Right cardiac atrium (tissue), 5 donors: ENCODE measurements around the gene CUTC. TPM values are rescaled to one million over a fixed set of nuclear protein-coding genes. Genes with fewer than 3 reads are reported as not detected.
"Not testable (repeated sequence)": the region's sequence is repeated elsewhere in the genome, so short reads cannot be mapped to it uniquely, and the experiment has no call there.

ENCODE experiments used
- ATAC-seq, 2 donors: fragments of 200-7000 bp; cut with Tn5 transposase; one replicate each; pipeline versions ENCODE4 v1.8.0 to v1.9.1; 2020; ENCODE audit warnings: moderate library complexity in 2 of 2, mild to moderate bottlenecking in 1 of 2
- DNase-seq, 3 donors: peaks; one replicate each; pipeline ENCODE4 v3.0.0-alpha.2; 2020
- H3K27ac ChIP-seq: one replicate; pipeline ENCODE4 v1.5.1; 2013; ENCODE audit warnings: mild to moderate bottlenecking, low read length, control low read depth, moderate library complexity
- H3K27me3 ChIP-seq: one replicate; pipeline ENCODE4 v1.6.1; 2013; ENCODE audit not compliant: control insufficient read depth, insufficient read depth
- H3K4me1 ChIP-seq: one replicate; pipeline ENCODE4 v1.6.1; 2013; ENCODE audit warnings: low read length; ENCODE audit not compliant: control insufficient read depth, insufficient read depth
- H3K4me3 ChIP-seq: one replicate; pipeline ENCODE4 v1.5.1; 2013; ENCODE audit warnings: low read length, control low read depth
- H3K9me3 ChIP-seq: one replicate; pipeline ENCODE4 v1.6.1; 2013; ENCODE audit warnings: low read length; ENCODE audit not compliant: control insufficient read depth
- WGBS: extraction: QIAGEN DNeasy Blood & Tissue Kit; methylation state at CpG from one replicate; pipeline ENCODE4 v1.1.7; 2013; 5-methylcytosine and 5-hydroxymethylcytosine counted together
- intact Hi-C, 4 donors: fragments of 100-400 bp; cut with DNase I; formaldehyde crosslinking; loops; one replicate each; pipeline versions ENCODE4 v1.11.0 to v1.14.0; 2022 to 2023
- polyA plus RNA-seq: library from polyadenylated mRNA; stranded (reverse); fragments of 200-250 nt; gene quantifications from one replicate; pipeline ENCODE4 v1.2.3, GENCODE V29; 2013
- total RNA-seq, 4 donors: library from RNA; stranded (reverse); fragmentation: NEBNext Ultra II Directional; extraction: Animal tissue kit (Norgen Biotek cat#: 25700); gene quantifications; one replicate each; pipeline ENCODE4 v1.2.1, GENCODE V29; 2021
- donor health status: healthy with polysubstance abuse.
- donor health status: DM: no; HTN: yes; CAD: no.
- donor health status: DM: no; HTN: no; CAD: no.
- donor health status: DM: no; HTN: yes; CAD: no; lungs with severe emphysema.
- donor health status: DM: yes; HTN: yes; CAD: no.

CUTC gene
- total and polyA plus RNA-seq, 5 donors: 22.6 to 32.3 (median 29.2) TPM

DNA sequence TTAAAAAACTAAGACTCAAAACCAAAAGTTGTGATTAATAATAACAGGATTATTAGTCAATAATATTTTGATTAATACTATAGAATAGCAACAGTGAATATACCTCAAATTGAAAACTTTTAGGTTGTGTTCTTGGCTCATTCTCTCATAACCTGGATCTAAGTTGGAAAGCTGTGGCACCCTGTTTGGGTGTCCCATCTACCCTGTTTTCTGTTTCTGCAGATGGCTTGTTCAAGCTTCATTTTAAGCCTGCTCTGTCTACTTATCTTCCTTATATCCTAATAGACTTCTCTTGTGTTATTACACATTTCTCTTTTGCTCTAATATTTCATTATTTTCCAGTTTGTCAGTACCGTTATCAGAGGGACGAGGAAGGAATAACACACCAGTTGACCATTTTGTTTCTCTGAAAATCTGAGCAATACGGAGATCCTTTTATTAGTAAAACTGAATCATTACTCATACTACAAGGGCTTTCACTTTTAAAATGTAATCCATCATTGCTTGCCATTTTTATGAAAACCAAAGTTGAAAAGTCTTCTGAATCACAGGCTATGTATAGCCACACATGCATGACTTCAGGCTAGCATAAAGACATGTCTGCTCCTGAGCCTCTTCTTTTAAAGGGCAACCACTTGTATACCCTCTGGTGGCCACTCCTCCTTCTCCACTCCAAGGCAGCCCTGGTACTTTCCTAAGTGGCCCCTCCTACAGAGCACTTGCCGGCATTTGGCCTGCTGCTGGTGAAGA lies 22.4 kb upstream of the CUTC start:
- no peaks in the 10 kb centered on the region for H3K27me3 ChIP-seq
- H3K4me1 ChIP-seq: peaks cover 2% of the 10 kb centered on the region
- intact Hi-C loops: loop anchor here in 1 of 4 donors (10.0 kb wide), 1 partner anchor 85 kb away; the partner anchor contains the start of gene SLC25A28
- no peak overlapping the region for H3K27ac ChIP-seq
- WGBS: 61% methylated on average over 4 of the region's 4 CpGs
- H3K4me3 ChIP-seq: no peak overlapping the region
- H3K9me3 ChIP-seq: no peaks in the 10 kb centered on the region
- ATAC-seq (no peak), DNase-seq (no peak)

- DNase-seq (no peak), ATAC-seq (peak; percentile 57 to 64)
- Histone ChIP-seq H3K27me3 (no peaks in the 10 kb centered on the region), H3K4me1 (peaks cover 2% of the 10 kb centered on the region), H3K9me3 (no peaks in the 10 kb centered on the region), H3K4me3 (no peak overlapping the region), H3K27ac (no peak overlapping the region)
- intact Hi-C loops: no loop called here
Observed at GRCh38 chr10:99711129-99711719, 20.8 kb upstream of the CUTC start.

DNA sequence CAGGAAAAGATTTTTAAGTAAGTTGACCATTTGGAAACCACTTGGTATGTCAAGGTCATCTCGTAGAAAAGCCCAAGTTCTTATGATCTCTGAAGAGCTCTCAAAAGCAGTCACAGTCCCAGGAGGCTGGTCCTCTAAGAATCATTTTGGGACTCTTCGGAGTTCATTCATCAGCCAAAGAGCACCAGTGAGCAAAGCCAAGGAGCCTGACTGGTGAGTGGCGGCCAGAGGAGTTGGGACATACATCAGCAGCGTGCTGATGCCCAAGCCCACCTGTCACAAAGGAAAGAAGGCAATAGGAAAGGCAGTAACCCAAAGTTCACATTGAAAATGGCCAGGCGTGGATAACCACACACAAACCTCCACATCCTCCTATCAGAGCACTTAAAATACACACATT lies 17.6 kb upstream of the CUTC start:
- Histone ChIP-seq H3K27ac (no peak overlapping the region), H3K9me3 (no peaks in the 10 kb centered on the region), H3K4me1 (peaks cover 2% of the 10 kb centered on the region), H3K4me3 (no peak overlapping the region), H3K27me3 (no peaks in the 10 kb centered on the region)
- no peak for DNase-seq
- no peak for ATAC-seq
- 89% methylated on average over 5 of the region's 5 CpGs for WGBS
- intact Hi-C loops: no loop called here

DNA sequence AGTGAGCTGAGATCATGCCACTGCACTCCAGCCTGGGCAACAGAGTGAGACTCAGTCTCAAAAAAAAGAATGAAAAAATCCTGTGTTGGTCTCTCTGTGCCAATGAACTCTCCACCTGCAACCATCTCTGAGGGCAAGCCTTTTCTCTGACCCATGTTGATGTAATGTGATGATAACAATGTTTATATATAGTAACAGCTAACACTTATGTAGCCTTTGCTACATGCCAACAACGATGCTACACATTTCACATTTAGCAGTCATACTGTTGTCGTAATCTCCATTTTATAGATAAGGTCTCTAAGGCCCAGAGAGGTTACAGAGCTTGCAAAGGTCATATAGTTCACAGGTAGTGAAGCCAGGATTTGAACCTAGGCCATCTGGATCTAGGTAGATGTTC lies 11.6 kb upstream of the CUTC start:
- H3K4me3 ChIP-seq: no peak overlapping the region
- H3K9me3 ChIP-seq: no peaks in the 10 kb centered on the region
- DNase-seq: no peak
- no peak overlapping the region for H3K27ac ChIP-seq
- intact Hi-C loops: no loop called here
- H3K27me3 ChIP-seq: no peaks in the 10 kb centered on the region
- H3K4me1 ChIP-seq: no peaks in the 10 kb centered on the region
- WGBS: 65% methylated on average over 2 of the region's 2 CpGs
- ATAC-seq: no peak

DNA sequence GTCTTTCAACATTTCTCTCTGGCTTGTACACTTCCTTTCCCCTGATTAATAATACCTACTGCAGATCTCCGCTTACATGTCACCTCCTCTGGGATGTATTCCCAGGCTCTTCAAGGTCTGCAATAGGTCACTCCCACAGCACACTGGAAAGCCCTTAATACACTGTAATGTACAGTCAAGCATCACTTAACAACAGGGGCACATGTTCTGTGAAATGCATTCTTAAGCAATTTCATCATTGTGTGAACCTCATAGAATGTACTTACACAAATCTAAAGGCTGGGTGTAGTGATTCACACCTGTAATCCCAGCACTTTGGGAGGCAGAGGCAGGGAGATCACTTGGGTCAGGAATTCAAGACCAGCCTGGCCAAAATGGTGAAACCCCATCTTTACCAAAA lies 2.0 kb upstream of the CUTC start:
- no peak overlapping the region for H3K4me3 ChIP-seq
- DNase-seq (no peak), ATAC-seq (no peak)
- 92% methylated on average over 1 of the region's 1 CpG for WGBS
- no peak overlapping the region for H3K27ac ChIP-seq
- intact Hi-C loops: no loop called here
- H3K27me3 ChIP-seq: no peaks in the 10 kb centered on the region
- H3K9me3 ChIP-seq: no peaks in the 10 kb centered on the region
- H3K4me1 ChIP-seq: no peaks in the 10 kb centered on the region

DNA sequence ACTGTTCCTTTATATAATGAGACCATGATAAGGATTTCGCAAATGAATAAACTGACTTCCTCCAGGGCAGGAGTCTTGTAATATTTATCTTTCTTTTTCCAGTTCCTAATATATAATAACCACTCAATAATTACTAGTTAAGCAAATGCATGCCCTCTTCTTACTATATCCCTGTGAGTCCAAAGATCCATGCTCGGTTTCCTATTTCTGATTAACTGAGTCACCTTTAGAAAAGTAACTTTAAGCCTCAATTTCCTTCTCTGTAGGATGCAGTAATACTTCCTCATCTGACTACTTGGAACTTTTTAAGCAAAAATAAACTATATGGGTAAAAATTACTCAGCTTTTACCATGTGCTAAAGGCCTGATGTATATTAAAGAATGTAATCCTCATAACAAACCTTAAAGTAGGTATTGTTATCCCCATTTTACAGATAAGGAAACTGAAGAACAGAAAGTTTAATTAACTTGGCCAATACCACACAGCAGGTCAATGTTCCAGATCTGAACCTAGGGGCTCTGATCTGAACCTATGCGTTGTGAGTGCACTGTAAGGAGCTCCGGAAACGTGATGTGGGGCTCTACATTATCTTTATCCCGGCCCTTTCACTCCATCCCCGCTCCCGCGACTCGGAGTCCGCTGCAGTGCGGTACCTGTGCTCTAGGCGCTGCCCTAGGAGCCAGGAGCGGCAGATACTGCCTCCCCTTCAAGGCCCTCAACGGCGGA lies 565 bp upstream of the CUTC start:
- Histone ChIP-seq H3K4me1 (no peaks in the 10 kb centered on the region), H3K9me3 (no peaks in the 10 kb centered on the region), H3K27me3 (no peaks in the 10 kb centered on the region), H3K27ac (peak overlapping the region; percentile 74), H3K4me3 (peak overlapping the region; percentile 89)
- DNase-seq (no peak), ATAC-seq (no peak)
- 6% methylated on average over 16 of the region's 16 CpGs for WGBS
- intact Hi-C loops: no loop called here

DNA sequence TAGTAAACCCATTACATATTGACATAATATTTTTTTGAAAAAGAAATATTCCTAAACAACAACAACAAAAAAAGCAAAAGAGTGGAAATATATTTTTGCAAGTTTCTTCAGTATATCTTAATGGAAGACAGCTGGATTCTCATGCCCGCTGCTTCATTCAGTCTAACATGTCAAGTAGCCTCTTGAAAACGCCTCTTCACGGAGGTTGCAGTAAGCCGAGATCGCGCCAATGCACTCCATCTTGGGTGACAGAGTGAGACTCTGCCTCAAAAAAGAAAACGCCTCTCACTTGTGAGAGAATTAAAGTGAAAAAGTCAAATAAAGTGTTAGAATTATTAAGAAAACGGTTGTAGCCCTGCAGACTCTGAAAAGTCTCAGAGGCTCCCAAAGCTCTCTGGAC lies 1.3 kb downstream of the CUTC start:
- Histone ChIP-seq H3K27ac (no peak overlapping the region), H3K4me1 (no peaks in the 10 kb centered on the region), H3K27me3 (no peaks in the 10 kb centered on the region), H3K4me3 (peak overlapping the region; percentile 33), H3K9me3 (no peaks in the 10 kb centered on the region)
- ATAC-seq (no peak), DNase-seq (no peak)
- 73% methylated on average over 8 of the region's 8 CpGs for WGBS
- intact Hi-C loops: no loop called here

DNA sequence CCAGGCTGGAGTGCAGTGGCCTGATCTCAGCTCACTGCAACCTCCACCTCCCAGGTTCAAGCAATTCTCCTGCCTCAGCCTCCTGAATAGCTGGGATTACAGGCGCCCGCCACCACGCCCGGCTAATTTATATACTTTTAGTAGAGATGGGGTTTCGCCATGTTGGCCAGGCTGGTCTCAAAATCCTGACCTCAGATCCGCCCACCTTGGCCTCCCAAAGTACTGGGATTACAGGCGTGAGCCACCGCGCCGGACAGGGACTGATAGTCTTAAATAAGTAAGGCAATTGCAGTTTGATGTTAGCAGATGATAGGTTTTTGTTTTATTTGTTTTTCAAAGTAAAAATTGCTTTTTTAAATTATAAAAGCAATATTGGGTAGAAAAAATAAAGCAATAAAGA lies 2.1 kb downstream of the CUTC start:
- H3K27ac ChIP-seq, H3K9me3 ChIP-seq, H3K4me1 ChIP-seq, DNase-seq, H3K27me3 ChIP-seq, ATAC-seq, intact Hi-C loops, H3K4me3 ChIP-seq: not testable (repeated sequence)
- 98% methylated on average over 10 of the region's 10 CpGs for WGBS

DNA sequence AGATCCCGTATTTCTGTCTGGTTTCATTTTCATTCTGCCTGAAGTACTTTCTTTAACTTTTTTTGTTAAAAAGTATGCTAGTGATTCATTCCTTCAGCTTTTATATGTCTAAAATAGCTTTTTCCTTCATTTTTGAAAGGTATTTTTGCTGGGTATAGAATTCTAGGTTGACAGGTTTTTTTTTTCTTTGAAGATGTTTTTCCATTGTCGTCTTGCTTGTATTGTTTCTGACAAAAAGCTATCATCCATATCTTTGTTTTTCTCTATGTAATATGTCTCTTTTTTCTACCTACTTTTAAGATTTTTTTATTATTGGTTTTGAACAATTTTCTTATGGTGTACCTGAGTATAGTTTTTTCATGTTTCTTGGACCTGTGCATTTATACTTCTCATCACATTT lies 8.2 kb downstream of the CUTC start:
- WGBS: 99% methylated on average over 2 of the region's 2 CpGs
- ATAC-seq: no peak
- intact Hi-C loops: no loop called here

DNA sequence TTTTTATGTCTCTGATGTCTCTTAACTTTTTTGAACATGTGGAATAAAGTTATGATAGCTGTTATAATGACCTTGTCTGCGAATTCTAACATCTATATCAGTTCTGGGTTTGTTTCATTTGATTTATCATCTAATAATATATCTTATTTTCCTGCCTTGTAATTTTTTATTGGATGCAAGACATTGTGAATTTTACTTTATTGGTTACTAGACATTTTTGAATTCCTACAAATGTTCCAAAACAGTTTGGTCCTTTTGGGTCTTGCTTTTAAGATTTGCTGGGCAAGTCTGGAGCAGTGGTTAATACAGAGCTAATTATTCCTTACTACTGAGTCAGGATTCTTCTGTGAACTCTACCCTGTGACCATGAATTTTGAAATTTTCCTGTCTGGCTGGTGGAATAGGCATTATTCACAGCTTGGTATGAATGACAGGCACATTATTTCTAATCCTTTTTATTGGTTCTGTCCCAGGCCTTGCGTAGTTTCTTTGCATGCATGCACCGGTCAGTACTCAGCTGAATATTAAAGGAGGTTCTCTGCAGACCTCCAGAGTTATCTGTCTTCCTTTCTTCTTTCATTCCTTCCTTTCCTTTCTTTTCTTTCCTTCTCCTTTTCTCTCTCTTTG lies 9.0 kb downstream of the CUTC start:
- Histone ChIP-seq H3K9me3 (no peaks in the 10 kb centered on the region), H3K27ac (no peak overlapping the region), H3K4me1 (peaks cover 2% of the 10 kb centered on the region), H3K4me3 (no peak overlapping the region), H3K27me3 (no peaks in the 10 kb centered on the region)
- DNase-seq (no peak), ATAC-seq (no peak)
- intact Hi-C loops: no loop called here
- WGBS: 100% methylated on average over 3 of the region's 3 CpGs

More for the DNA sequence above, 8.2 kb downstream of the CUTC start:
- Histone ChIP-seq H3K27ac (no peak overlapping the region), H3K4me3 (no peak overlapping the region), H3K4me1 (peaks cover 2% of the 10 kb centered on the region), H3K9me3 (no peaks in the 10 kb centered on the region), H3K27me3 (no peaks in the 10 kb centered on the region)
- DNase-seq: no peak

DNA sequence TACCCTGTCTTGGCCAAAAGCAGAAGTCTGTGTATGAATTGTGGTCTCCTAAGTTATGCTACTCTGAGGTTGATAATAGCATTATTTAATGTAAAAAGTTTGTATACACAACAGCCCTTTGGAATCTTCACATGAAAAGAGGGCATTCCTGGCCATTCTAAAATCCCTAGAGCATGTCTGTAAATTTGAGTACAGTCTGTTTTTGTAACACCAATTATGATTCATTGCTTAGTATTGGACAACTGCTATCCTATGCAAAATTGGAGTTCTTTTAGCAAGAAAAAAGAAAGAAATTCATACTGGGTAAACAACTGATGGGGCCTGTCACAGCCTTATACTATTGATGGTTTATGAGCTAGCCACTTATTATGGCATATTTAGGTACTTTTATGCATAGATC lies 10.2 kb downstream of the CUTC start:
- Histone ChIP-seq H3K9me3 (no peaks in the 10 kb centered on the region), H3K27me3 (no peaks in the 10 kb centered on the region), H3K27ac (no peak overlapping the region), H3K4me1 (peaks cover 2% of the 10 kb centered on the region), H3K4me3 (no peak overlapping the region)
- DNase-seq (no peak), ATAC-seq (no peak)
- intact Hi-C loops: no loop called here
